Caco-2 (cell line): ENCODE results near the gene IFITM10. TPM values are rescaled to one million over a fixed set of nuclear protein-coding genes. Genes with fewer than 3 reads are reported as not detected.

Source experiments
- BruUV-seq: library from RNA; stranded (reverse); fragments of 400-500 nt; replicated peaks from 2 replicates; lab custom pipeline; 2021; lab: Mats Ljungman, UMichigan
- CTCF ChIA-PET: fragments of 300-600 bp; sonication (Branson Sonifier 250); formaldehyde crosslinking; loops from one replicate; lab custom pipeline; 2022; ENCODE audit warnings: antibody characterized with exemption; lab: Charles Lee
- POLR2A ChIA-PET: fragments of 300-600 bp; sonication (Branson Sonifier 250); formaldehyde crosslinking; loops from one replicate; lab custom pipeline; 2022; ENCODE audit warnings: antibody characterized with exemption; lab: Charles Lee
- DNase-seq, 2 experiments: peaks; one replicate each; pipeline versions ENCODE4 v3.0.0 to v3.0.0-alpha.2; 2020 to 2022
- H3K27me3 ChIP-seq: replicated peaks from 2 replicates; pipeline ENCODE4 v1.6.0; 2011; ENCODE audit warnings: low read length; ENCODE audit not compliant: control insufficient read depth, insufficient read depth
- H3K36me3 ChIP-seq: 2 replicates; pipeline ENCODE4 v1.5.1; 2011; ENCODE audit warnings: low read length; ENCODE audit not compliant: control insufficient read depth, insufficient read depth
- H3K4me1 ChIP-seq: fragments of 250-450 bp; sonication (Bioruptor Pico); 2 replicates; pipeline ENCODE4 v1.5.1; 2020; ENCODE audit warnings: mild to moderate bottlenecking
- H3K4me3 ChIP-seq: 2 replicates; pipeline ENCODE4 v1.5.1; 2011; ENCODE audit warnings: low read depth, mild to moderate bottlenecking, control low read depth, low read length
- H3K9me3 ChIP-seq: fragments of 250-450 bp; sonication (Bioruptor Pico); 2 replicates; pipeline ENCODE4 v1.5.1; 2020; ENCODE audit warnings: mild to moderate bottlenecking, moderate library complexity
- H3K27ac Mint-ChIP-seq: one replicate; pipeline ENCODE4 v1.8.0; 2022; ENCODE audit warnings: mixed read lengths; ENCODE audit not compliant: unreplicated experiment
- H3K27me3 Mint-ChIP-seq: one replicate; pipeline ENCODE4 v1.8.0; 2022; ENCODE audit warnings: mixed read lengths; ENCODE audit not compliant: insufficient read depth, unreplicated experiment
- H3K36me3 Mint-ChIP-seq: one replicate; pipeline ENCODE4 v1.8.0; 2022; ENCODE audit warnings: mild to moderate bottlenecking, mixed read lengths; ENCODE audit not compliant: insufficient read depth, unreplicated experiment
- H3K4me1 Mint-ChIP-seq: one replicate; pipeline ENCODE4 v1.8.0; 2022; ENCODE audit warnings: low read depth, mixed read lengths; ENCODE audit not compliant: unreplicated experiment
- H3K4me3 Mint-ChIP-seq: one replicate; pipeline ENCODE4 v1.8.0; 2022; ENCODE audit warnings: mild to moderate bottlenecking, moderate library complexity, mixed read lengths; ENCODE audit not compliant: unreplicated experiment
- H3K9me3 Mint-ChIP-seq: one replicate; pipeline ENCODE4 v1.8.0; 2022; ENCODE audit warnings: mixed read lengths; ENCODE audit not compliant: unreplicated experiment
- intact Hi-C: fragments of 100-400 bp; cut with micrococcal nuclease; formaldehyde crosslinking; loops from one replicate; pipeline ENCODE4 v1.10.0; 2022; ENCODE audit not compliant: unreplicated experiment
- total RNA-seq: library from RNA; stranded (reverse); gene quantifications from 2 replicates; pipeline ENCODE4 v1.2.3, GENCODE V29; 2022
- TF ChIP-seq, protein P1 (sequence below), 2 experiments: fragments of 200-600 bp in 1 of 2; IDR thresholded peaks; 1 replicate in 1 of 2; 2 replicates in 1 of 2; pipeline versions ENCODE4 v1.5.1 to v1.8.0; 2011 to 2022; ENCODE audit warnings: antibody characterized with exemption in 1 of 2, control low read depth in 1 of 2, inconsistent platforms in 1 of 2, low read depth in 1 of 2, low read length in 1 of 2, mild to moderate bottlenecking in 1 of 2, moderate library complexity in 1 of 2; ENCODE audit not compliant: insufficient read depth in 1 of 2, severe bottlenecking in 1 of 2, unreplicated experiment in 1 of 2

IFITM10 gene
- total RNA-seq, 1 experiment from 2014 or later: 2.7 TPM

DNA sequence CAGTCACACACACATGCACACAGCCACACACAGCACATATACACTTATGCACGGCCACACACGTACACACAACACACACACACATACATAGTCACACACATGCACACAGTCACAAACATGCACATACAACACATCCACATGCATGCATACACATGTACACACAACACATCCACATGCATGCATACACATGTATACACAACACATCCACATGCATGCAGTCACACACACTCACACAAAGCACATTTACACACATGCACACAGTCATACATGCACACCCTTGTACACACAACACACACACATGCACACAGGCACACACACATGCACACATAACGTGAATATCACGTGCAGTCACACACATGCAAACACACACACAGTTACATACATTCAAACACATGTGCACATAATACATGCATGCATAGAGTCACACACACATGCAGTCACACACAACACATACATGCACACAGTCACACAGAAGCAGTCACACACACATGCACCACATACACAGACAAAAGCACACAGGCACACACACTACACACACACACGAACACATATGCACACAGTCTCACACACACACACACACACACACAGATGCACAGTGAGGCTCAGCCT lies 18.8 kb downstream of the IFITM10 start:
- Histone ChIP-seq H3K4me3 (no peak overlapping the region), H3K36me3 (no peaks in the 10 kb centered on the region), H3K27me3 (no peaks in the 10 kb centered on the region; the same call in 1 of the 2 replicates), H3K9me3 (no peaks in the 10 kb centered on the region; the same call in none of the 2 replicates), H3K4me1 (no peaks in the 10 kb centered on the region)
- Mint-ChIP-seq H3K36me3 (no peaks in the 10 kb centered on the region), H3K4me3 (no peak overlapping the region), H3K9me3 (peaks cover 23% of the 10 kb centered on the region), H3K4me1 (no peaks in the 10 kb centered on the region), H3K27ac (no peak overlapping the region), H3K27me3 (peaks cover 30% of the 10 kb centered on the region)
- TF ChIP-seq, protein P1, sequence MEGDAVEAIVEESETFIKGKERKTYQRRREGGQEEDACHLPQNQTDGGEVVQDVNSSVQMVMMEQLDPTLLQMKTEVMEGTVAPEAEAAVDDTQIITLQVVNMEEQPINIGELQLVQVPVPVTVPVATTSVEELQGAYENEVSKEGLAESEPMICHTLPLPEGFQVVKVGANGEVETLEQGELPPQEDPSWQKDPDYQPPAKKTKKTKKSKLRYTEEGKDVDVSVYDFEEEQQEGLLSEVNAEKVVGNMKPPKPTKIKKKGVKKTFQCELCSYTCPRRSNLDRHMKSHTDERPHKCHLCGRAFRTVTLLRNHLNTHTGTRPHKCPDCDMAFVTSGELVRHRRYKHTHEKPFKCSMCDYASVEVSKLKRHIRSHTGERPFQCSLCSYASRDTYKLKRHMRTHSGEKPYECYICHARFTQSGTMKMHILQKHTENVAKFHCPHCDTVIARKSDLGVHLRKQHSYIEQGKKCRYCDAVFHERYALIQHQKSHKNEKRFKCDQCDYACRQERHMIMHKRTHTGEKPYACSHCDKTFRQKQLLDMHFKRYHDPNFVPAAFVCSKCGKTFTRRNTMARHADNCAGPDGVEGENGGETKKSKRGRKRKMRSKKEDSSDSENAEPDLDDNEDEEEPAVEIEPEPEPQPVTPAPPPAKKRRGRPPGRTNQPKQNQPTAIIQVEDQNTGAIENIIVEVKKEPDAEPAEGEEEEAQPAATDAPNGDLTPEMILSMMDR (IDR thresholded peaks at IDR 0.05; ENCODE audit: insufficient read depth in 1 of 2, low read depth in 1 of 2, low read length in 1 of 2, severe bottlenecking in 1 of 2, unreplicated experiment in 1 of 2): no peak
- intact Hi-C loops: no loop called here
- no TSS peak for BruUV-seq
- CTCF ChIA-PET: no interaction called here
- DNase-seq: peak in 1 of 2 experiments; percentile 5
- POLR2A ChIA-PET: no interaction called here

DNA sequence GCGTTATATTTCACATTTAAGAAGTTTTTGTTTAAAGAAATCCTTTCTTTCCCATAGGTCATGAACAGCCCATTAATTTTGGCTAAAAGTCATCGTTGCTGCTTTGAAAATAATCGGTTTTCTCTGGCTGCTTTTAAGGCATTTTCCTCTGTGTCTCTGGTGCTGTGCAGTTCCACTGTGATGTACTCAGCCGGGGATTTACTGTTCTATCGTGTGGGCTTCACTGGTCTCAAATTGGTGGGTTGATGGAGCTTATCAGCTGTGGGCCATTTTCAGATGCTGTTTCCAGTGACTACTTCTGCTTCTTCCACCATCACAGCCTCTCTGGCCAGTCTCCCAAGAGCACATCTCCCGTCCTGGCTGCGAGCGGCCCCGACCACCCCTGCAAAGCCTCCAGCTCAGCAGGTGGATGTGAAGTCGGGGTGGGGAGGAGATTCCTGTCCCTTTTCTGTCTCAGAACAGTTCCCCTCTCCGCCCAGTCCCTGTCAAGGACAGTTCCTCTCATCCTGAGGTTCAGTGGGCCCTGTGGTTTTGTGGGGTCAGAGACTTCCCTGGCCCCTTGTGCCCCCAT lies 20.3 kb downstream of the IFITM10 start:
- peak in 1 of 2 experiments; percentile 22 for DNase-seq
- POLR2A ChIA-PET: no interaction called here
- no TSS peak for BruUV-seq
- Histone ChIP-seq H3K4me1 (no peaks in the 10 kb centered on the region), H3K27me3 (no peaks in the 10 kb centered on the region; the same call in 1 of the 2 replicates), H3K4me3 (no peak overlapping the region), H3K36me3 (no peaks in the 10 kb centered on the region), H3K9me3 (no peaks in the 10 kb centered on the region)
- no peaks in the 10 kb centered on the region for H3K36me3 Mint-ChIP-seq
- CTCF ChIA-PET: no interaction called here
- no peaks in the 10 kb centered on the region for H3K4me1 Mint-ChIP-seq
- TF ChIP-seq, protein P1 (IDR thresholded peaks at IDR 0.05; ENCODE audit: insufficient read depth in 1 of 2, low read depth in 1 of 2, low read length in 1 of 2, severe bottlenecking in 1 of 2, unreplicated experiment in 1 of 2): no peak
- intact Hi-C loops: no loop called here
- no peak overlapping the region for H3K4me3 Mint-ChIP-seq
- peaks cover 10% of the 10 kb centered on the region for H3K9me3 Mint-ChIP-seq
- no peak overlapping the region for H3K27ac Mint-ChIP-seq
- peaks cover 19% of the 10 kb centered on the region for H3K27me3 Mint-ChIP-seq

DNA sequence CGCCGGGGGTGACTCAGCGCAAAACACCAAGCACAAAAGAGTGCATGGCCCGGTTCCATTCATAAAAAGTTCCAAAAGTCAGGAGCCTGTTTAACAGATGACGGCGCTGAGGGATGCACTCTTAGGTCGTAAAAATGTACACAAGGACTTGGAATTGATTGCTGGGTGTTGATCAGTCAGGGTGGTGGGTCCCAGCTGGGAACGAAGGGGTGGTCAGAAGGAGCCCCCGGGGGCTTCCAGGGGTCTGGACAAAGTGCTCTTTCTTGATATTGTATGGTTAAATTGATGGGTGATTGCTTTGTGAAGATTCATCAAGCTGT lies 20.7 kb downstream of the IFITM10 start:
- Mint-ChIP-seq H3K27me3 (peaks cover 21% of the 10 kb centered on the region), H3K4me1 (no peaks in the 10 kb centered on the region), H3K4me3 (no peak overlapping the region), H3K27ac (no peak overlapping the region), H3K9me3 (peaks cover 10% of the 10 kb centered on the region), H3K36me3 (no peaks in the 10 kb centered on the region)
- no peaks in the 10 kb centered on the region for H3K36me3 ChIP-seq
- intact Hi-C loops: no loop called here
- no peak overlapping the region for H3K4me3 ChIP-seq
- POLR2A ChIA-PET: no interaction called here
- BruUV-seq: no TSS peak
- no peak for DNase-seq
- TF ChIP-seq, protein P1 (IDR thresholded peaks at IDR 0.05; ENCODE audit: insufficient read depth in 1 of 2, low read depth in 1 of 2, low read length in 1 of 2, severe bottlenecking in 1 of 2, unreplicated experiment in 1 of 2): no peak
- no peaks in the 10 kb centered on the region for H3K9me3 ChIP-seq
- no peaks in the 10 kb centered on the region; the same call in 1 of the 2 replicates for H3K27me3 ChIP-seq
- no peaks in the 10 kb centered on the region for H3K4me1 ChIP-seq
- CTCF ChIA-PET: no interaction called here
